ENCODE measurements around the gene FNDC3B. TPM values are rescaled to one million over a fixed set of nuclear protein-coding genes. Genes with fewer than 3 reads are reported as not detected.

FNDC3B gene
- total and polyA plus RNA-seq, 2 of the 8 experiments (the other 6 are each of a cell fraction or from before 2014, with no cell fraction given): 14.1 to 44.4 TPM

GRCh38 chr3:172120912-172121311 lies 81.5 kb downstream of the FNDC3B start (continued):
- TF ChIP-seq NANOG (IDR thresholded peaks at IDR 0.05; ENCODE audit: insufficient read depth, low read depth, low read length, poor library complexity, severe bottlenecking): no peak
- TF ChIP-seq JUN (IDR thresholded peaks at IDR 0.05; ENCODE audit: low read depth, low read length): no peak
- no peak for TF ChIP-seq ZNF274 (IDR thresholded peaks at IDR 0.05; ENCODE audit: borderline replicate concordance, extremely low read depth, low read length)
- TF ChIP-seq FOSL1 (IDR thresholded peaks at IDR 0.05; ENCODE audit: insufficient read depth, low read depth, low read length): no peak
- no peak for TF ChIP-seq RXRA (IDR thresholded peaks at IDR 0.05; ENCODE audit: insufficient read depth, low read depth, low read length)
- no peak for TF ChIP-seq RAD21 (IDR thresholded peaks at IDR 0.05 in 1 of 2, conservative IDR thresholded peaks at IDR 0.05 in 1 of 2; ENCODE audit: low read depth in 2 of 2, low read length in 2 of 2)
- TF ChIP-seq SIX5 (IDR thresholded peaks at IDR 0.05; ENCODE audit: low read depth, low read length): no peak
- TF ChIP-seq BCL11A (IDR thresholded peaks at IDR 0.05; ENCODE audit: low read depth in 2 of 2, low read length in 2 of 2): no peak
